Measurements from ENCODE around the gene MYH1.
"Not testable (repeated sequence)": the region's sequence is repeated elsewhere in the genome, so short reads cannot be mapped to it uniquely, and the experiment has no call there.

MYH1 gene

GRCh38 chr17:10518271-10519037, at the start of gene MYH1:
Gene MYH1 (minus strand): TSS chr17:10518542. CDS start chr17:10516642, 1,900 bp downstream.
- Mint-ChIP-seq H3K4me1 (no peaks in the 10 kb centered on the region), H3K9me3 (no peaks in the 10 kb centered on the region), H3K4me3 (no peak within 1 kb of the TSS), H3K27ac (no peak within 1 kb of the TSS), H3K36me3 (no peaks in the 10 kb centered on the region)
- DNase-seq (ENCODE audit: low spot score in 2 of 2) (no peak), ATAC-seq (no peak)

GRCh38 chr17:10563991-10564660, 45.8 kb upstream of the MYH1 start:
- ATAC-seq (no peak), DNase-seq (ENCODE audit: low spot score in 2 of 2) (no peak)
- Mint-ChIP-seq H3K4me1 (no peaks in the 10 kb centered on the region), H3K27ac (no peak overlapping the region), H3K4me3 (no peak overlapping the region), H3K9me3 (no peaks in the 10 kb centered on the region), H3K36me3 (no peaks in the 10 kb centered on the region)

DNA sequence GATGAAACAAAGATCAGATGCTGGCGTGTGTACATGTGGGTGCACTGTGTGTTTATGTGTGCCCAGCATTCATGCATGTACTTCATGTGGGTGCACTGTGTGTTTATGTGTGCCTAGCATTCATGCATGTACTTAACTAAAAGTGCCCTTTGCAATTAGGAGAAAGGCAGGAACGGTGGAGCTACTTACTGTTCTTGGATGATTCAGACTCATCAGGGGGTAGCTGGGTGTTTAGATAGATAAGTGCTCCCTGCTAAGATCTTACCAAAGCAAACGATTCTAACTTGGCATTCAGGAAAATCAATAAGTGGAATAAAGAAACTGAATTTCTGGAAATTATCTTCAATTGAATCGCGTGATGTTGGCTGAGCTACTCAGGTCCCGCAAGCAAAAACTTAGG, 39.7 kb upstream of the MYH1 start:
- DNase-seq (ENCODE audit: low spot score in 2 of 2) (no peak), ATAC-seq (no peak)
- Mint-ChIP-seq H3K27ac (no peak overlapping the region), H3K36me3 (no peaks in the 10 kb centered on the region), H3K4me1 (no peaks in the 10 kb centered on the region), H3K4me3 (no peak overlapping the region), H3K9me3 (no peaks in the 10 kb centered on the region)

GRCh38 chr17:10557422-10557821, 39.1 kb upstream of the MYH1 start:
- no peak overlapping the region for H3K27ac Mint-ChIP-seq
- no peak for DNase-seq (ENCODE audit: low spot score in 2 of 2)
- no peaks in the 10 kb centered on the region for H3K9me3 Mint-ChIP-seq
- H3K4me3 Mint-ChIP-seq, result no peak overlapping the region
- no peaks in the 10 kb centered on the region for H3K36me3 Mint-ChIP-seq
- no peak for ATAC-seq
- no peaks in the 10 kb centered on the region for H3K4me1 Mint-ChIP-seq

GRCh38 chr17:10556301-10557005, 38.1 kb upstream of the MYH1 start:
- Mint-ChIP-seq H3K9me3 (no peaks in the 10 kb centered on the region), H3K4me3 (no peak overlapping the region), H3K27ac (no peak overlapping the region), H3K36me3 (no peaks in the 10 kb centered on the region), H3K4me1 (no peaks in the 10 kb centered on the region)
- no peak for ATAC-seq
- no peak for DNase-seq (ENCODE audit: low spot score in 2 of 2)

GRCh38 chr17:10550014-10550413, 31.7 kb upstream of the MYH1 start:
- Mint-ChIP-seq H3K27ac (no peak overlapping the region), H3K9me3 (no peaks in the 10 kb centered on the region), H3K4me1 (no peaks in the 10 kb centered on the region), H3K36me3 (no peaks in the 10 kb centered on the region), H3K4me3 (no peak overlapping the region)
- ATAC-seq, result no peak
- DNase-seq (ENCODE audit: low spot score in 2 of 2), result no peak

DNA sequence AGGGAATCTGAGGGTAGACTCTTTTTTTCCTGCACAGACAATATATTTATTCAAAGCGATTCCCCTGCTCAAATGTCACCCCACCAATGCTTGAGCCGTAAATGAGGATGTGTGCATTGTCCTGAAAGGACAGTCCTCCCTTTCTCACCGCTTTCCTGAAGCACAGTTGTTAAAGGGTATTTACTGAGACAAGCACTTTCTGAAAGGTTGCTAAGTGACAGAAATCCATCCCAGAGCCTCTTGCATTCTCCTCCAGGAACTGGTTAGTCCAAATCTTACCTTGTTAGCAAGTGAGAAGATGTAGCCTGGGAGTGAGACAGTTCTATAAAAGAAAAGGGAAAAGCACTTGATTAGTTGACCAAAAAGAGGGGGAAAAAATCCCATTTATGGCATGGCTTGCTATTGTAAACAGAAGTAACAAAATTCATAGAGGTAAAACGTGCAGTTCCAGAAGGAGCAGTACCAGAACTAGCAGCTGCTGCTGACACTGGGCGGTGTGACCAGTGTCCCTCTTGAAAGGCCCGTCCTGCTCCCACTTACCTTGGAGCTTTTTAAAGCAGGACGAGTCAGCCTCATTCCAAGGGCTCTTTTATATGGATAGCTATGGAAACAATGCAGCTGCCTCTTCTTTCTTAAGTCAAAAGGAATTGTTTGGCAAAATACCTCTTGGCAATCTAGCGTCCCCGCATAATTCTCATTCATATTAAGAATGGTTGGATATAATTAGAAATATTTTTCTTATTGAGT, 30.9 kb upstream of the MYH1 start, which contains the start of gene MYH2:
Gene MYH2, minus strand, starts transcription at position 563 of the 747 bp plus-strand sequence. CDS start 1,738 bp downstream, outside the sequence.
- Mint-ChIP-seq H3K4me1 (no peaks in the 10 kb centered on the region), H3K36me3 (no peaks in the 10 kb centered on the region), H3K27ac (no peak within 1 kb of the TSS), H3K4me3 (no peak within 1 kb of the TSS), H3K9me3 (no peaks in the 10 kb centered on the region)
- no peak for DNase-seq (ENCODE audit: low spot score in 2 of 2)
- ATAC-seq, result no peak

GRCh38 chr17:10547351-10547750, 29.0 kb upstream of the MYH1 start:
- no peak for DNase-seq (ENCODE audit: low spot score in 2 of 2)
- H3K4me1 Mint-ChIP-seq, result no peaks in the 10 kb centered on the region
- no peak overlapping the region for H3K27ac Mint-ChIP-seq
- H3K9me3 Mint-ChIP-seq, result no peaks in the 10 kb centered on the region
- no peak for ATAC-seq
- H3K36me3 Mint-ChIP-seq, result no peaks in the 10 kb centered on the region
- H3K4me3 Mint-ChIP-seq, result no peak overlapping the region

GRCh38 chr17:10543486-10543885, 25.1 kb upstream of the MYH1 start:
- not testable (repeated sequence) for H3K36me3 Mint-ChIP-seq; DNase-seq (ENCODE audit: low spot score in 2 of 2); H3K4me3 Mint-ChIP-seq; H3K4me1 Mint-ChIP-seq; H3K27ac Mint-ChIP-seq; ATAC-seq
- peaks cover 13% of the 10 kb centered on the region for H3K9me3 Mint-ChIP-seq

- ATAC-seq; H3K4me3 Mint-ChIP-seq; H3K4me1 Mint-ChIP-seq; H3K27ac Mint-ChIP-seq; H3K36me3 Mint-ChIP-seq; DNase-seq (ENCODE audit: low spot score in 2 of 2): not testable (repeated sequence)
- H3K9me3 Mint-ChIP-seq, result peaks cover 13% of the 10 kb centered on the region
These were observed 22.8 kb upstream of the MYH1 start for GRCh38 chr17:10541179-10541578.

GRCh38 chr17:10532026-10532425, 13.7 kb upstream of the MYH1 start:
- Mint-ChIP-seq H3K36me3 (no peaks in the 10 kb centered on the region), H3K27ac (no peak overlapping the region), H3K4me1 (no peaks in the 10 kb centered on the region), H3K4me3 (no peak overlapping the region), H3K9me3 (no peaks in the 10 kb centered on the region)
- DNase-seq (ENCODE audit: low spot score in 2 of 2) (no peak), ATAC-seq (no peak)

- no peak overlapping the region for H3K27ac Mint-ChIP-seq
- ATAC-seq (no peak), DNase-seq (ENCODE audit: low spot score in 2 of 2) (no peak)
- no peak overlapping the region for H3K4me3 Mint-ChIP-seq
- H3K4me1 Mint-ChIP-seq, result no peaks in the 10 kb centered on the region
- H3K9me3 Mint-ChIP-seq, result no peaks in the 10 kb centered on the region
- H3K36me3 Mint-ChIP-seq, result no peaks in the 10 kb centered on the region
These were observed 9.1 kb upstream of the MYH1 start for GRCh38 chr17:10527419-10527818.

DNA sequence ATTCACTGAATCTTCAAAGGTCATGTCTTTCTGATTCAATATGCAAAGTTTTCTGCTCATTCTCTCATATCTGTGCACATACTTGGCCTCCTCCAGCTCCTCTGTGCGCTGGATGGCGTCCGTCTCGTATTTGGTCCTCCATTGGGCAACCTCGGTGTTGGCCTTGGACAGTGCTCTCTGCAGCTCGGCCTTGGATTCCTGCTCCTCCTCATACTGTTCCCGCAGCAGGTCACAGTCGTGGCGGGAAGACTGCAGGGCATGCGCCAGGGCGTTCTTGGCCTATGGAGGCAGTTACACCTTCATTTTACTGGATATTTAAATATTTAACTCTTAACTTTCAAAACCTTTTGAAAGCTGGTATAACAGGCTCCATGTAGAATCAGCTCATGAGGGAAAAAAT, 8.2 kb upstream of the MYH1 start:
- DNase-seq (ENCODE audit: low spot score in 2 of 2) (no peak), ATAC-seq (no peak)
- Mint-ChIP-seq H3K4me3 (no peak overlapping the region), H3K27ac (no peak overlapping the region), H3K9me3 (no peaks in the 10 kb centered on the region), H3K36me3 (no peaks in the 10 kb centered on the region), H3K4me1 (no peaks in the 10 kb centered on the region)

DNA sequence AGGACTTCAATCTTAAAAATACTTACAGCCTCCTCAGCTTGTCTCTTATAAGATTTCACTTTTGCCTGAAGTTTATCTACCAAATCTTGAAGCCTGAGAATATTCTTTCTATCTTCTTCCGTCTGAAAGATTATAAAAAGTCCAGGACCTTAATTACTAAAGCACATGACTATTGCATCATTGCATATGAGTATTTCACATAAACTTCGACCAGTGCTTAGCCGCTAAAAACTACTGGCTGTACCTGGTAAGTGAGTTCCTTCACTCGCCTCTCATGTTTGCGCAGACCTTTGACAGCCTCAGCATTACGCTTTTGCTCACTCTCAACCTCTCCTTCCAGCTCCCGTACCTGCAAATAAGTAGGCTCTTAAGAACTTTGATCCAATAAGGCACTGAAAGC, 4.7 kb upstream of the MYH1 start:
- Mint-ChIP-seq H3K9me3 (no peaks in the 10 kb centered on the region), H3K4me1 (no peaks in the 10 kb centered on the region), H3K36me3 (no peaks in the 10 kb centered on the region), H3K4me3 (no peak overlapping the region), H3K27ac (no peak overlapping the region)
- no peak for ATAC-seq
- no peak for DNase-seq (ENCODE audit: low spot score in 2 of 2)

- H3K27ac Mint-ChIP-seq, result no peak overlapping the region
- H3K4me1 Mint-ChIP-seq, result no peaks in the 10 kb centered on the region
- no peak for ATAC-seq
- H3K9me3 Mint-ChIP-seq, result no peaks in the 10 kb centered on the region
- no peaks in the 10 kb centered on the region for H3K36me3 Mint-ChIP-seq
- H3K4me3 Mint-ChIP-seq, result no peak overlapping the region
- DNase-seq (ENCODE audit: low spot score in 2 of 2), result no peak
These were observed 3.6 kb upstream of the MYH1 start for GRCh38 chr17:10521949-10522348.

Data from stimulated activated effector memory CD8-positive, alpha-beta T cell treated with anti-CD3 and anti-CD28 coated beads, Interleukin-12 subunit alpha, Interleukin-12 subunit beta, amount 100 ng/mL, for 72 hours (primary cell).